ENCODE data around the gene ADIPOQ.

GRCh38 chr3:186852994-186853393 lies 10.5 kb downstream of the ADIPOQ start:
- TF ChIP-seq CTCF (IDR thresholded peaks at IDR 0.05) (no peak), POLR2A (IDR thresholded peaks at IDR 0.05) (no peak)
